HG02938 (cell line): ENCODE measurements around the gene NIT2.
"Not testable (repeated sequence)": the region's sequence is repeated elsewhere in the genome, so short reads cannot be mapped to it uniquely, and the experiment has no call there.

Source experiments
- ATAC-seq: cut with Tn5 transposase; IDR thresholded peaks from one replicate; pipeline ENCODE4 v1.9.1; 2021; ENCODE audit warnings: mild to moderate bottlenecking, moderate library complexity; ENCODE audit not compliant: unreplicated experiment

Gene NIT2

DNA sequence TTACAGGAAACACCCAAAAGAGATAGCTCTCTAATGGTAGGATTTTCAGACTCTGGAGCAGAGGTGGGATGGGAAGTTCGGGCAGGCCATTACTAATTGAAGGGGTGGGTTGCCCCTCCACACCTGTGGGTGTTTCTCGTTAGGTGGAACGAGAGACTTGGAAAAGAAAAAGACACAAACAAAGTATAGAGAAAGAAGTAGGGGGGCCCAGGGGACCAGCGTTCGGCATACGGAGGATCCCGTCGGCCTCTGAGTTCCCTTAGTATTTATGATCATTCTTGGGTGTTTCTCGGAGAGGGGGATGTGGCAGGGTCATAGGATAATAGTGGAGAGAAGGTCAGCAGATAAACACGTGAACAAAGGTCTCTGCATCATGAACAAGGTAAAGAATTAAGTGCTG is 1.7 kb downstream of the NIT2 start:
- ATAC-seq, result not testable (repeated sequence)

DNA sequence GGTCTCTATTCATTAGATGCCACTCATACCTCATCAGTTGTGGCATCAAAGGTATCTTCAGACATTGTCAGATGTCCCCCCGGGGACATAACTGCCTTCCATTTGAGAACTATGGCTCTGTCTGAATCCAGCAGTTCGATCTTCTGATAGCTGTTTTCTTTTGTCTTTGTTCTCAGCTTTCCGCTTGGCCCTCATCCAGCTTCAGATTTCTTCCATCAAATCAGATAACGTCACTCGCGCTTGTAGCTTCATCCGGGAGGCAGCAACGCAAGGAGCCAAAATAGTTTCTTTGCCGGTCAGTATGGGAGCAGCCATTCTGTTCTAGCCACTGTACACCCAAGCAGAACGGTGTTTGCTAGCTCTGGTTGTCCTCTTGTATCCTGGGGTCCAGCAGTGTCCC is 4.4 kb downstream of the NIT2 start:
- no peak for ATAC-seq

DNA sequence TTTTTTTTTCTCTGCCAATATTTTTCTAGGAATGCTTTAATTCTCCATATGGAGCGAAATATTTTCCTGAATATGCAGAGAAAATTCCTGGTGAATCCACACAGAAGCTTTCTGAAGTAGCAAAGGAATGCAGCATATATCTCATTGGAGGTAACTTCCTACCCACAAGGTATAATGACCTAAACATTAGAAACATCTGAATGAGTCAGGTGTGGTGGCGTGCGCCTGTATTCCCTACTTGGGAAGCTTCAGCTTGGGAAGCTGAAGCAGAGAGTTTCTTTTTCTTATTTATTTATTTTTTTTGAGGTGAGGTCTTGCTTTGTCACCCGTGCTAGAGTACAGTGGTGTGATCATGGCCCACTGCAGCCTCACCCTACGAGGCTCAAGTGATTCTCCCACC is 5.2 kb downstream of the NIT2 start:
- ATAC-seq, result no peak

DNA sequence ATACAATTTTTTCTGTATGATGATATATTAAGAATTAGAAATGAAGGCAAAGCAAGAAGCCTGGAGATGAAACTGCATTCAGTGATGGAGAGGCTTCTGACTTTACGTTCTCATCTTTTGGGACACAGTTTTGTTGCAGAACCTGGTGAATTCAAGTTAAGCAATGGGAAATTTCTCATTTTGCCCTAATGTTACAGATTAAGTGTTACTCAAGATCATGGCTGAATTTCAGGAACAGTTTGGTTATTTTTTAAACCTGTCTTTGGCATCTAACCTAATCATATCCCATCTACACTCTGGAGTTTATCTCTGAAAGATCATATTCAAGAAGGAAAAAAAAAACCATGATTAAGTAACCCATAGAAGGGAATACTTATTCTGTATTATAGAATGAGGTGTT is 6.0 kb downstream of the NIT2 start:
- no peak for ATAC-seq

DNA sequence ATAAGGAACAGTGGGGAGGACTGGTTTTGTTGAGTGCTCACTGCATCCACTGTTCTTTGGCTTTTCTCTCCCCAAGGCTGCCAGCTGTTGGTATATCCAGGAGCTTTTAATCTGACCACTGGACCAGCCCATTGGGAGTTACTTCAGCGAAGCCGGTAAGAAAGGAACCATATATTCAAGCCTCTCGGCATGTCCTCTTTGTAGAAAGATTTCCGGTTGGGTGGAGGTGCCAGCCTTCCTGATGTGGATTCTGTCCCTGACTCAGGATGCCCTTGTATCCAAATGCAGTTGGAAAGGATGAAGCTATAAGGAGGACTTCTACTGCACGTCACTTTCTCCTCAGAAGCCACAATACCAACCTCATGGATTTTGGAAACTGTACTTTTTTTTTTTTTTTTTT is 14.2 kb downstream of the NIT2 start:
- no peak for ATAC-seq

DNA sequence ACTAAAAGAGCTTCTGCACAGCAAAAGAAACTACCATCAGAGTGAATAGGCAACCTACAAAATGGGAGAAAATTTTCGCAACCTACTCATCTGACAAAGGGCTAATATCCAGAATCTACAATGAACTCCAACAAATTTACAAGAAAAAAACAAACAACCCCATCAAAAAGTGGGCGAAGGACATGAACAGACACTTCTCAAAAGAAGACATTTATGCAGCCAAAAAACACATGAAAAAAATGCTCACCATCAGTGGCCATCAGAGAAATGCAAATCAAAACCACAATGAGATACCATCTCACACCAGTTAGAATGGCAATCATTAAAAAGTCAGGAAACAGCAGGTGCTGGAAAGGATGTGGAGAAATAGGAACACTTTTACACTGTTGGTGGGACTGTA is 17.2 kb downstream of the NIT2 start:
- not testable (repeated sequence) for ATAC-seq

DNA sequence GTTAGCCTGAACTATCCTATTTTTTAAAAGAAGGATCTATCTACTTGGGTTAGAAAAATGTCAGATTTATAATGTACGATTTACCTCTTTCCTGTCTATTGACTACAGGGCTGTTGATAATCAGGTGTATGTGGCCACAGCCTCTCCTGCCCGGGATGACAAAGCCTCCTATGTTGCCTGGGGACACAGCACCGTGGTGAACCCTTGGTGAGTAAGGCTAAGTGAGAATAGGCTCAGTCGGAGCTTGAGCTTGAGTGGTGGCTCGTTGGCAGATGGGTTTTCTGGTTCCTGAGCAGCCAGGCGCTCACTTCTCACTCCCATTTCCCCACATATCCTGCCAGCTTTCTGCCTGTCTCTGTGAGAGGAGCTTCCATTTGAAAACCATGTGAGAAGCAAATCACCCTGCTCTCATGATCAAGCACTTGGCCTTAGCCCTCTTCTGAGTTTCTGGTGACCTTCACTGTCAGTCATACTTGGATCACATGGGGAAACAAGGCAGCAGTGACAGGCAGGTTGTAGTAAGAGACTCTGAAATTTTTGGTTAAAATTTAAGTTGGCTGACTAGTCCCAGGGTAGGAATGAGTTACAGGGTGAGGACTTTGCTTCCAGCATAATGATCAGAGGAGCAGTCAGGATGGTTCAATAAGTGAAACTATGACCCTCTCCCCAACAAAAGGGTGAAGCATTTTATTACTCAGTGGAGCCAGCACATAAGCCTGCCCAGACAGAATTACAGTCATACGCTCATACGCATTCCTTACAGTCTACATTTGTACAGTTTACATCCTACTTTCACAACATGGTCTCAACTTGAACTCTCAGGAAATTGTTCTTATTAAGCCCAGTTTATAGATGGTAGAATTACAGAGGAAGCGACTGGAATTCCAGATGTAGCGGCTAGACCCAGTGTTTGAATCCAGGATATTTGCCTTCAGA is 18.0 kb downstream of the NIT2 start:
- ATAC-seq, result no peak

DNA sequence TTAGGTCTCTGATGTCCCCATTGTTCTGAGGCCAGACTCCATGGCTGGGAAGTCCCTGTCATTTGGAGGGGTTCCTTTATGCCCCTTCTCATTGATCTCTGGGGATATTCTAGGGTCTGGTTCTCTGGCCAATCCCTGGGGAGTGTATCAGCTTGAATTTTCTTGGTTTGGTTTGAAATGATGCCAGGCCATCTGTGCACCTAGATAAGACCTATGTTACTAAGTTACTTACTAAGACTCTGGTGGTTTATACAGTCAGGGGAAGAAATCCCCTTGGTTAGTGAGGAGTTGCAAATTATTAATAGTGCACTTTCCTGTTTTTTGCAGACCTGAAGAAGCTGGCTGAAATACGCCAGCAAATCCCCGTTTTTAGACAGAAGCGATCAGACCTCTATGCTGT is 20.3 kb downstream of the NIT2 start:
- ATAC-seq, result no peak

DNA sequence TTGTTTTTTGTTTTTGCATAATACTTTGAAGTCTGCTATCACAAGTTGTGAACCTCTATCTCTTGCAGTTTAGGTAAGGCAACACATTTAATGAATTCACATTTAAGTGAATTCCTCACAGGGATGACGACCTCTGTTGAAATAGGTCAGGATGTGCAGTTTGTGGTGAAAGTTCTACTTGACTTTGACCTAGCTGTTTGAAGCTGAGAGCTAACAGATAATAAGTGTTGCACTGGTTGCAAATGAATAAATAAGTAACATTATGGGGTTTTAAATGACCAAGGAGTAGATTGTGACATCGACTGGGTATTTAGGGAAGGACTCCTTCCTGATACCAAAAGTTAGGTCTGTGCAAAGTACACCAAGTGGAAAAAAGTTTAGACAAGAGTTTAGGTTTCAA is 23.9 kb downstream of the NIT2 start:
- ATAC-seq, result no peak

DNA sequence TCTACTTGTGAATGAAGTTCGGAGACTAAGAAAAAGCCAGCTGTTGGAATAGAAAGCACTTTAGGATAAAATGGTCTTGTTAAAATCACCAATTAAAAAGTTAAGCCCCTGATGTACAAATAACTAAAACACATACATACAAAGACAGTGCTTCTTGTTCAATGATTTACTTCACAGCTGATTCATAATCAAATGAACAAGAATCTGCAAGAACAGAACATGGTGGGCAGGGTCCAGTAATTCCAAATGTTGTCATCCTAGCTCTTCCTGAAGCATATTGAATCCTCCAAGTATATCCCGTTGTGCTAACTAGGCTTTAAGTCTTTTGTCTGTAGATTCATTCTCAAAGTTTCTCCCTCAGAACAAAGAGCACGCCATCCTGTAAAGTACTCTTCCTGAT is 24.5 kb downstream of the NIT2 start:
- no peak for ATAC-seq

DNA sequence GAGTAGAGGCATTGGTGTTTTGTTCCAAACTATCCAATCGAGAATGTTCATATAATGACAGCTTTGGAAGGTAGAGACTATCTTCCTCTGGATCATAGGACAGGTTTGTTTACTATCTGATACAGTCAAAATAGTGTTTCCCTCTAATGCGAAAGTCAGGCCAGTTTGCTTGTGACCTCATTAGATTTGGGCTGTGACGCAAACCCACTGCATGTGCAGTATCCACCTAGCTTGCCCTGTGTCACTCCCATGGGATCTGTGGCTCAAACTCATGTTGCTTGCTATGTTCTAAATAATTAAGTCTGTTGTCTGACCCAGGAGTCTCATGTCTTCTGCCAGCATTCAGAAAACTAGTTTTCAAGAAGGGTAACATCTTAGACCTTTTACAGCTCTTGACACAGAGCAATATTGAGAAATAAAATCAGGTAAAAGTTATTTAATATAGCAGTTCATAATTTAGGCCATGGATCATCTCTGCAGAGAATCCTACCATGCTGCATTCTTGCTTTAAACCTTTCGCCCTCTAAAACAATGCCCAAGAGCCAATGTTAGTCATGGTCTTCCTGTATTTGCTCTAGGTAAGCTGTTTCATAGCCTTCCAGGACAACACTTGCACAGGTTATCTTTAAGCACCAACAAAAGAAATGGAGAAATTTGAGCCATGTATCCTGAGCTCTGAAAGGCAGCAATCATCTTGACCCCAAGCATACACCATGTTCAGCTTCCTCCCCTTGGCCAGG is 26.4 kb downstream of the NIT2 start:
- ATAC-seq, result no peak

DNA sequence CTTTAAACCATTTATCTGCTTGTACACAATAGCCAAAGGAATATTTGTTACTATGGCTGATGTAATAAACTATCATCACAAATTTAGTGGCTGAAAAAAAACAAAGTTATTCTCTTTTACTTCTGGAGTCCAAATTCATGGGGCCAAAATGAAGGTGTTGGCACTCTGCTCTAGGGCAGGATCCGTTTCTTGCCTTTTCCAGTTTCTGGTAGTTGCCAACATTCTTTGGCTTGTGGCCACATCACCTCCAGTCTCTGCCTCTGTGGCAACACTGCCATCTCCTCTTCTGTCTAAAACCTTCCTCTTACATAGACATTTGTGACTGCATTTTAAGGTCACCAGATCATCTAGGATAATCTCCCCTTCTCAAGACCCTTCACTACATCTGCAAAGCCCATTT is 27.3 kb downstream of the NIT2 start:
- no peak for ATAC-seq

DNA sequence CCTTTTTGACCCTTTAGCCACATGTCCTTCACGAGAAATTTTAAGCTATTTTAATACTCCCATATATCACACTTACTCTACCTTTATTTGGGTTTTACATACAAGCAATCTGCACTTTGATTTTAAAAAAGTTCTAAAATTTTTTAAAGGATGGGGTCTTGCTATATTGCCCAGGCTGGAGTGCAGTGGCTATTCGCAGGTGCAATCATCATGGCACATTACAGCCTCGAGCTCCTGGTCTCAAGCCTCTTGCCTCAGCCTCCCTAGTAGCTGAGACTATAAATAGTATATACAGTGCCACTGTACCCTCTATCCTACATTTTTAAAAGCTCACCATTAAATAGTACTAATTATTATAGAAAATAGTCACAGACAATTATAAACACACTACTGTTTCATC is 29.9 kb downstream of the NIT2 start:
- no peak for ATAC-seq

DNA sequence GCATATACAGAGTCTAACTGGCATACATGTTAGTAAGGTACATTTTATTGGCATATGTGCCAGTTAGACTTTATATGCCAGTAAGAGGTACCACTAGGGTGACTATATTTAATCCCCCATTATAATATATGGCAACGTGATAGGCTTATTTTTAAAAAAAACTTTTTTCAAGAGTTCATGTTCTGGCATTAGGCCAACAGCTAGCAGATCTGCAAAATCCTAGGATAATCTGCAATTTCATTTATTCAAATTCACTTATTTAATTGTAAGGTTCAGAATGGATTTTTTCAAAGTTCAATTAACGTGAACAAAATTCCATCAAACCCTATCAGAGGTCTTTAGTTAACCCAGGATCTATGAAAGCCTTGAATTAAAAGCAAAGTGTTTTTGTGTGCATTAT is 31.9 kb downstream of the NIT2 start:
- no peak for ATAC-seq

DNA sequence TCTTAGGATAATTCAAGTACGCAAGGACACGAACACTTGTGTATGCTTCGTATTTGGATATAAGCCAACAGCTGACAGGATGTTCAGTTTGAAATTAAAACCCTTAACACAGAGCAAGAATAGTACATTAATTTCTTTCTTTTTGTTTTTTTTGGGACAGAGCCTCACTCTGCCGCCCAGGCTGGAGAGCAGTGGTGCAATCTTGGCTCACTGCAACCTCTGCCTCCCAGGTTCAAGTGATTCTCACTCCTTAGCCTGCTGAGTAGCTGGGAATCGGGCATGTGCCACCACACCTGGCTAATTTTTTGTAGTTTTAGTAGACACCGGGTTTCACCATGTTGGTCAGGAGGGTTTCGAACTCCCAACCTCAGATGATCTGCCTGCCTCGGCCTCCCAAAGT is 33.9 kb downstream of the NIT2 start:
- no peak for ATAC-seq

DNA sequence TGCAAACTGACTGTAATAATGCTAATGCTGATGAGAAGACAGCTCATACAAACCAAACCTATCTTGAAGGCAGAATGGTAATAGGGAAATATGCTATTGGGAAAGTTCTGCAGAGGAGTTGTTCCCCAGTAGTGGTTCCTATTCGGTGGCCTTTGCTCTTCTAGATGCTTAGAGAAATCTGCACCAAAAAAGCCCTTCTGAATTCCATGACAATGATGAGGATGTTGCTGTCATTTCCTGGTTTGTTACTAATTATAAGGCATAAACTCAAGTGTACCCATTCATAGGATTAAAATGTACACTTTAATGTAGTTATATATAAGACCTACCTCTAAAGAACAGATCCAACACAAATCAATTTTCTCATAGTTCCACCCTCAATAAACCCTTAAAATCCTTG is 36.2 kb downstream of the NIT2 start:
- ATAC-seq, result no peak

DNA sequence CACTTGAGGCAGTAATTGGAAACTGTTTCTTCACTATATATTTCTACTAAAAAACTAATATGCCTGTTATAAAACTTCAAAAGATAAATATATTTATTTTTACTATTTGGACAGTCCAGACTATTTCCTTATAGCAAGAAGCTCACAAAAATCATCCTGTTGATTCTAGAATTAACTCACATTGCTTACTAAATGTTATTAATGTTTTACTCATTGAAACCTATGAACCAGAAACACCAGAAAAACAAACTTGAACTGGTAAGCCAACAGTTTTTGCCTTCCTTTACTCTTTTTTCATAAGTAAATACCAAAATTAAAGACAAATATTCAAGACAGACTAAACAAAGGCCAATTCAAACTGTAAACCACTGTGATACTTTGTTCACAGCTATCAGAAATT is 40.0 kb downstream of the NIT2 start:
- no peak for ATAC-seq

DNA sequence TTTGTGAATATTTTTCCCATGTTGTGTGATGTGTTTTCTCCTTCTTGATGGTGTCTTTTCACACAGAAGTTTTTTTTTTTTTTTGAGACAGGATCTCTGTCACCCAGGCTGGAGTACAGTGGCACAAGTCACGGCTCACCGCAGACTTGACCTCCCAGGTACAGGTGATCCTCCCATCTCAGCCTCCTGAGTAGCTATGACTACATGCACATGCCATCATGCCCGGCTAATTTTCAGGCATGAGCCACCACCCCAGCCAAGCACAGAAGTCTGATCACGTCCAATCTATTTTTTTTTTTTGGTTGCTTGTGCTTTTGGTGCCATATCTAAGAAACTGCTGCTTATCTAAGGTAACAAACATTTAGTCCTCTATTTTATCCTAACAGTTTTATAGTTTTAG is 41.7 kb downstream of the NIT2 start:
- ATAC-seq, result no peak

DNA sequence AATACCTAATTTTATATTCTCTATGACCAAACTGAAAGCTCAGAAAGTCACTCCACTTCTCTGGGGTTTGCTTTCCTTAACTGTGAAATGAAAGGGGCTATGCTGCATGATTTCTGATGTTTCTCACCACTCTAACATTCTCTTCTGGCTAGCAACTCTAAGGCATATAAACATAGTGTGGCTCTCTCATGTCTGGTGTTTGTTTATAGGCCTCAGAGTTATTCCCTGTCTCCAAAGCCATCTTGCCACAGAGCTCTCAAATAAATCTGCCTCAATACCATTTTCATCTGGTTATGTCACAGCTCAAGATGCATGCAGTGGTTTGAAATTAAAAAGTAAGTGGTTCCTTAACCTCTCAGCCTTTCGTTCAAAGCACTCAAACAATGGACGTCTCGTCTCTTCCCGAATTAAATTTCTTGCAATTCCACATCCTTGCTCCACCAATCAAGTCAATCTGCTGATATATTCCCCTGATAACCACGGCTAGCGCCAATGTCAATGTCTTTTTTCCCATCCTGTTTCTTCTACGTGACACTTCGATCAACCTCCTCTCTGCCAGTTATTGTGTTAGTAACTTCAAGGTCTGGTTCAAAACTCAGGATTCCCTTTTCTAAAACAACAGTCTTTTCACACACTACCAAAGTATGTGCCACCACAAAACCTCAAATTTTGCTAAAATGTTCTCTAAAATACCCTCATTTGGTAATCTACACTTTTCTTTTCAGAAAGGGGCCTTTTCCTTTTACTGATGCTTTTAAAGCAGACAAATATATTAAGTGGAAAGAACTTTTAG is 50.4 kb downstream of the NIT2 start:
- no peak for ATAC-seq

DNA sequence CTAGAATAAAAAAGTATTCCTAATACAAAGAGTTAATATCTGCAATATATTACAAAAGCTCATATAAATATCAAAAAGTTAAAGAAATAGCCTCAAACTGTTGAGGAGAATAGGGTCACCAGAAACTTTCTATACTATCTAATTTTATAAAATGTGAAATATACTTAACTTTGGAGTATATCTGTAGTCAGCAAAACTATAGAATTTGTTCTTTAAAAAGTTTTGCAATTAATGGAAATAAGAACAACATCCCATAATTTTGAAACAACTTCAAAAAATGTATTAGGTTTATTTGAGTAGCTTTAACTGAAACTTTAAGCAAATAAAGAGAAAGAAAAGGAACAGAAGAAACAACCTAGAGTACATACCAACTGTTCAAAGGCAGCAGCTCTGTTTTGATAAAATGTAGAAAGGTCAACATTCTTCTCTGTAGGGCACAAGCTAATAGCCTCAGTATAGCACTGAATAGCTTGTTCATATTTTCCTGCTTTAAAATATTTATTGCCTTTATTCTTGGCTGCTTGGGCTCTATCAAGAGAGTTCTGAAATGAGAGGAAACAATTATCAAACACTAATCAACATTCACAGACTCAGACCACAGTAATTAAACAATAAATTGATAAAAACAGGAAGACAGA is 52.0 kb downstream of the NIT2 start:
- ATAC-seq, result no peak

DNA sequence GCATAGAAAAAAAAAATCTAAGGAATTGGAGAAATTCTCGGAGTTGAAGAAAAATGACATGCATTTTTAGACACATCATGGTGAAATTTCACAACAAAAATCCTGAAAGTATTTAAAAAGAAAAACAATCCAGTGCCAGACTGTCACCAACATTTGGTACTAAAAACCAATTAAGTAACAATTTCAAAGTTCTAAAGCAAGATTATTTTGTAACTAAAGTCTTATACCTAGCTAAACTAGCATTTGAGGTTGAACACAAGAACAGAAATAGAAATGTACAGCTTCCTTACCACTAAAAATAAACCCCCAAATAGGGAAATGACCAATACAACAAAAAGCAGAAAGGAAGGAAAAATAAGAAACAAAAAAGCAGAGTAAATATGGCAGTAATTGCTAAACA is 54.5 kb downstream of the NIT2 start:
- ATAC-seq, result no peak
